NCI-H345 treated with DMSO at 0.1 percent for 48 hours (cell line): Measurements from ENCODE around the gene SURF4.
A peak's percentile ranks its signal among the peaks of the same experiment; 100 is the strongest.
"Not testable (repeated sequence)": the region's sequence is repeated elsewhere in the genome, so short reads cannot be mapped to it uniquely, and the experiment has no call there.

Source experiments
- DNase-seq: peaks from one replicate; lab custom pipeline; 2025; ENCODE audit not compliant: unreplicated experiment; lab: John Stamatoyannopoulos, UW

Gene SURF4

DNA sequence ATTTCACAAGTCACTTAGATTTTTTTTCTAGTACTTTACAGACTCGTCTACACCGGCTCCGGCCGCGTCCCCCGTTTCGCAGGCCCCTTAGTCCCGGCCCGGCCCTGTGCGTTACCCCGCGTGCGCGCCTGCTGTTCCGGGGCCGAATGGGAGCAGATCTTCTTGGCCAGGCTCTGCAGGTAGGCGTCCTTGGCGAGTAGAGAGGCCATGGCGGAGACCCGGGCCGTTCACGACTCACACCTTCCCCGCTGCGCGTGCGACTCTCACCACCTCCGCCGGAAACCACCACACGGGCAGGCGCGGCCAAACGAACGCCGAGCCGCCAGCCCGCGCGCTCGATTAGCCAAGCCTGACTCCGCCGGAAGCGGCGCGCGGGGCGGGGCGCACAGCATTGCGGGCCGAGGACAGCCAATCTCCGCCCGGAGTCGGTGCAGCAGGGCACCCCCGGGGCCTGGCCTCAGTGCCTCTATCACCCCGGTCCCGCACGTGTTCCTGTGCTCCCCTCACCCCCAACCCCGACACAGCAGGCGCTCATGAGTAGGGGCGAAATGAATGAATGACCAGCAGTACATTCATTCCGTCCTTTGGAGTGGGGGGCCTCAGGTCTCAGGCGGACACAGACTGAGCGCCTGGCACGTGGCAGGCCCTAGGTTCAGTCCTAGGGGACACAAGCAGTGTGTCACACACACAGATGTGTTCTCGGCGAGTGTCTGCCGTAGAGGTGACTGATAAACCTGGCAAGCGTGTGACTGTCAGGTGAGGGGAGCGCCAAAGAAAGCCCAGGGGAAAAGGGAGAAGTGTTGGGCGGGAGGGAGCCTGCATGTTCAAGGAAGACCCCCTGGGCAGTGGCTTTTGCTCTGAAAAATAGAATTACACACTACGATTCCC, 39.7 kb downstream of the SURF4 start, which contains the start of gene SURF6:
TSS of gene SURF6 (minus strand) at position 265 of the 888 bp plus-strand sequence. CDS start at position 209, 56 bp downstream.
- peak; percentile 76 for DNase-seq

DNA sequence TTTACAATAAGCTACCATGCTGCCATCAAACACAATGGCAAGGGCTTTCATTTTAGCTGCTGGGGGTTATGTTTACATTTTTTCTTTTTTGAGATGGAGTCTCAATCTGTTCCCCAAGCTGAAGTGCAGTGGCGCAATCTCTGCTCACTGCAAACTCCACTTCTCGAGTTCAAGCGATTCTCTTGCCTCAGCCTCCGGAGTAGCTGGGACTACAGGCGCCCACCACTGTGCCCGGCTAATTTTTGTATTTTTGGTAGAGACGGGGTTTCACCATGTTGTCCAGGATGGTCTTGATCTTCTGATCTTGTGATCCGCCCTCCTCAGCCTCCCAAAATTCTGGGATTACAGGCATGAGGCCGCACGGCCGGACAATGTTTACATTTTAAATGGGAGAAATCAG, 41.0 kb downstream of the SURF4 start:
- not testable (repeated sequence) for DNase-seq

DNA sequence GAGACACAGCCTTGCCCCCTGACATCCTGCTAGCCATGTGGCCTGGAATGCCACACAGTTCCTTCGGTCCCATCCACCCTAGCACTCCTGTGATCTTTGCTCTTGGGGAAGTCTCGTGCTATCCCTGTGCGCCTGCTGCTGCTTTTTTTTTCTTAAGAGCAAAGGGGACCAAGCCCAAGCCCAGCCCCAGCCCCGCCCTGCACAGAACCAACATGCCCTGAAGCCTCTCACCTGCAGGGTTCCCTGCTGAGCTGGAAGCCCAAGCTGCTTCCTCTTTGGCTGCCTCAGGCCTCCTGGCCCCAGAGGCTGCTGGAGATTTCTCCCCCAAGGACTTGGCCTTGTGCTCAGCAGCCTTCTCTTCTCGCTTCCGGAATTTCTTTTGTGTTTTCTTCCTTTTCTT, 41.7 kb downstream of the SURF4 start:
- no peak for DNase-seq

DNA sequence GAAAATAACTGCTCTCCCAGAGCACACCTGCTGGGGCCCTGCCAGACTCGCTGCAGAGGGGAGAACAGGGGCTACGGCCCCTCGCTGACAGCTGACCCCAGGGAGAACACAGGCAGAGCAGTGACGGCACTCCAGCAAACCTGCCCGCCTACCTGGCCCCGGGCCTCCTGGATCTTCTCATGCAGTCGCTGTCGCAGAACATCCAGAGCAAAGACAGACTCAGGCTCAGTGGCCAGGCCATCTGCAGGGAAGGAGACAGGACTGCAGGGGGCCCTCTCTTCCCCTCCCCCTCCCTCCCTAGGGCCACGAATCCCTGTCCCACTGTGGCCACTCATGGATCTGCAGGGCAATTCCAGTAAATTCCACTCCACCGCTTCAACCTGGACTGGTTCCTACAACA, 42.3 kb downstream of the SURF4 start:
- DNase-seq = no peak

DNA sequence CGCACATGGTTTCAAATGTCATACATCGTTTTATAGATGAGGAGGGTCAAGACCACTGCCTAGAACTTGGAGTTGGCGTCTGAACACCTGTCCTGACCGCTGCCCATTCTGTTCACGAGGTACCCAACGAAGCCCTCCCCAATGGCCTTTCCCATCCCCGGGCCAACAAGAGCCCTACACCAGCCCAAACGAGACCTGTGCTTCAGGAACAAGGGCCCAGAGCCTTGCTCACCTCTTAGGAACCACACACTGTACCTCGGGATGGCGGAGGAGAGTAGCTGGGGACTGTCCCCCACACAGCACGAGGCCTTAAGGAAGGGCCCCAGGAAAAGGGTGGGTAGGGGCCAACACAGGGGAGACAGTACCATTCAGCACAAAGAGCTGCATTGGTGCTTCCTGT, 42.8 kb downstream of the SURF4 start:
- no peak for DNase-seq

DNA sequence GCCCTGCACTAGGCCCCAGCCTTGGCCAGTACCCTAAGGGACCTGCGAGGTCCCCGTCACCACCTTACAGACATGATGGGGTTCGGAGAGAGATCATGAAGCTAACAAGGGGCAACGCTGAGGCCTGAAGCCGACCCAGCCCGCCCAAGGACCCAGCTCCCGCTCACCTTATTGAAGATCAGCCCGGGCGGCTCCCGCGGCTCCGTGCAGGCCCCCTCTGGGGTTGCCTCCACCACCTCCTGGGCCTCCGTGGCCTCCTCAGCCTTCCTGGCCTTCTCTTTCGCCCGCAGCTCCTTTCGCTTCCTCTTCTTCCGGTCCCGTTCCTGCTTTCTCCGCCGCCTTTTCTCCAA, 43.5 kb downstream of the SURF4 start:
- no peak for DNase-seq

DNA sequence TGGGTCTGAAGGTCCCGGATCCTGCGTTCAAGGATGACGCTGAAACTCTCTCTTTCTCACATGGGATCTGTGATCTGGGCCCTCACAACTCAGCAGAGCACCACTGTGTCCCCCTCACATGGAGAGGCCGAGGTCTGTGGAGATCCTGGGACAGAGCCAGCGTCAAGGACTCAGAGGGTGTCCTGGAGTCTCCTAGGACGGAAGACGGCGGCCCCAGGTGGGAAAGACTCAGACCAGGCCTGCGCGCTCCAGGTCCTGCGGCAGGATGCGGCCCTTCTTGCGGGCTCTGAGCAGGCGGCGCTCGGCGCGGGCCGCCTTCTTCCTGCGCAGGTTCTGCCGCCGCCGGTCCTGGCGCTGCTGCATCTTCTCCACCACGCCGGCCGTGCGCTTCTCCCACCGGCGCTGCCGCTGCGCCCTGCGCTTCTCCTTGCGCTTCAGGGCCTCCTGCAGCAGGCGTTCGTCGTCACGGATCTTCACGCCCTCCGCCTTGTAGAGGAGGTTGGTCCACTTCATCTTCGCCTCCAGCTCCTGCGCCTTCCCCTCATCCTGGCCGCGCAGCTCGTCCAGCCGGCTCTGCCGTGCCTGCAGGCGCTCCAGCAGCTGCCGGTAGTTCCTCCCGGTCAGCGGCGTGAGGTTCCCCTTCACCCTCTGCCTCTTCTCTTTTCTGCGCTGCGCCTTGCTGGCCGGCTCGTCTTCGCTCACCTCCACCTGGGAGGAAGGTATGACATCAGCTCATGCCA, 44.0 kb downstream of the SURF4 start:
- DNase-seq = no peak

DNA sequence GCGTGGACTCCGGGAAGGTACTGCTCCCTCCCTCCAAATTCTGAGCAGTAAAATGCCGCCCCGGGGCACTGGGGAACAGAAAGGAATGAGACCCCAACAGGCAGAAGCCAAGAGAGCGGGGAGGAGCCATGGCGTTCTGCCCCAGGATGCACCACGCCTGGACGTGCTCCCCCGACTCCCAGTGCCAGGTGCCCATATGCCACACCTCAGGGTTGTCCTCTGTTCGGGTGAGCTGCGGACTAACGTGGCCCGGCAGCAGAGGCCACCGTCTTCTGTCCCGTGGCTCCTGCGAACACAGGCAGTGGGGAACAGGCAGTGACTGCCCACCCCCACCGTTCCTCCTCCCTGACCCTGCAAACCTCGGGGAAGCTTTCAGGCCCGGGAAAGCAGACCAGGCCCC, 44.6 kb downstream of the SURF4 start:
- DNase-seq = no peak

DNA sequence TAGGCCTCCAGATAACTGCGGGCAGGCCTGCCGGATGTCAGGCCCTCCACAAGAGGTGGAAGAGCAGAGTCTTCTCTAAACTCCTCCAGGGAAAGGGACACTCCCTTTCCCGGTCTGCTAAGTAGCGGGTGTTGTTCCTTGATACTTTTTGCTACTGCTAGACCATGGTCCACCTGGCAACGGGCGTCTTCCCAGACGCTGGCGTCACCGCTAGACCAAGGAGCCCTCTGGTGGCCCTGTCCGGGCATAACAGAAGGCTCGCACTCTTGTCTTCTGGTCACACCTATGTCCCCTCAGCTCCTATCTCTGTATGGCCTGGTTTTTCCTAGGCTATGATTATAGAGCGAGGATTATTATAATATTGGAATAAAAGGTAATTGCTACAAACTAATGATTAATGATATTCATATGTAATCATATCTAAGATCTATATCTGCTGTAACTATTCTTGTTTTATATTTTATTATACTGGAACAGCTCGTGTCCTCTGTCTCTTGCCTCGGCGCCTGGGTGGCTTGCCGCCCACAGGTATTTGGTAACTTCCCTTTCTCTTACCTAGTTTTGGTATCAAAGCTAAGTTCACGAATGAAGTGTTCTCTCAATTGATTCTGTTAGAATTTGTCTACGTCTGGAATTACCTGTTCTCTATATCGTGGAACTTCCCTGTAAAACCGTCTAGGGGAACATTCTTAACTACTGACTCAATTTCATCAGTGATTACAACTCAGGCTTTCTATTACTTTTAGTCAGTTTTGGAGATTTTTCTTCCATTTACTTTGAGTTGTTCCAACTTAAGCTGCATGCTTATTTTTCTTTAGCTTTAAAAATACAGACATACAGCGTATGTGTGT, 46.3 kb downstream of the SURF4 start:
- DNase-seq = not testable (repeated sequence)

DNA sequence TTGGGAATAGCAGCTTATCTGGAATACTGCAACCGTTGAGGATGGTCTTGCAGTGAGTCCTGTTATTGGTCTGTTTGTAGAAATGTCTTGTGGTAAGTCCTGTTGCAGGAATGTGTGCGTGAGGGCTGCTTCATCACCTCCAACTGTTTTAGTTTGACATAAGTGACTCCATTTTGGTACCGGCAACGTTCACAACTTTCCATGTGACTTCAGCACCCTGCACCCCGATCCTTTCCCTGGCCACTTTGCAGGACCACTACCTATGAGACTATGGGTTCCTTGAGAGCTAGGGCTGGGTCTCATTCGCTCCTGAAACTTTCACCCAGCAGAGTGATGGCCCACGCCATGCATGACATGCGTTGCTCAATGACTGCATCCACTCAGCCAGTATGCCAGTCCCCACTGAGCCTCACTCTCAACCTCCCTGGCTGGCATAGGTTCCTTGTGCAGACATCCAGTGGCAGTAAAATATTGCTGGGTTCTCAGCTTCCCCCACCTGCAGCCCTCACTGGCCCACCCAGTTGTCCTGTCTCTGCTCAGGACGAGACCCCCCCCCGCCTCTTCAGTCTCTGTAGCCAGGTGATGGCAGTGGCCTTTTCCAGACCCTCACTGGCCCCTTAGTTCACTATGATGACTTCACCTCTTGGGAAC, 47.9 kb downstream of the SURF4 start:
- no peak for DNase-seq

DNA sequence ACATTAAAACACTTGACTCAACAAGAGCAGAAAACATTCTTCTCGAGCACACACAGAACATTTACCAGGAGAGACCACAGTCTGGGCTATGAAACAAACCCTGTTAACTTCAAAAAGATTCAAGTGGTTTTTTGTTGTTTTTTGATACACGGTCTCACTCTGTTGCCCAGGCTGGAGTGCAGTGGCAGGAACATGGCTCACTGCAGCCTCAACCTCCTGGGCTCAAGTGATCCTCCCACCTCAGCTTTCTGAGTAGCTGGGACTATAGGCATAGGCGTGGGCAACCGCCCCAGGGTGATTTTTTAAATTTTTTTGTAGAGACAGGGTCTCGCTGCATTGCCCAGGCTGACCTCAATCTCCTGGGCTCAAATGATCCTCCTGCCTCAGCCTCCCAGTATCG, 48.8 kb downstream of the SURF4 start:
- DNase-seq = not testable (repeated sequence)

DNA sequence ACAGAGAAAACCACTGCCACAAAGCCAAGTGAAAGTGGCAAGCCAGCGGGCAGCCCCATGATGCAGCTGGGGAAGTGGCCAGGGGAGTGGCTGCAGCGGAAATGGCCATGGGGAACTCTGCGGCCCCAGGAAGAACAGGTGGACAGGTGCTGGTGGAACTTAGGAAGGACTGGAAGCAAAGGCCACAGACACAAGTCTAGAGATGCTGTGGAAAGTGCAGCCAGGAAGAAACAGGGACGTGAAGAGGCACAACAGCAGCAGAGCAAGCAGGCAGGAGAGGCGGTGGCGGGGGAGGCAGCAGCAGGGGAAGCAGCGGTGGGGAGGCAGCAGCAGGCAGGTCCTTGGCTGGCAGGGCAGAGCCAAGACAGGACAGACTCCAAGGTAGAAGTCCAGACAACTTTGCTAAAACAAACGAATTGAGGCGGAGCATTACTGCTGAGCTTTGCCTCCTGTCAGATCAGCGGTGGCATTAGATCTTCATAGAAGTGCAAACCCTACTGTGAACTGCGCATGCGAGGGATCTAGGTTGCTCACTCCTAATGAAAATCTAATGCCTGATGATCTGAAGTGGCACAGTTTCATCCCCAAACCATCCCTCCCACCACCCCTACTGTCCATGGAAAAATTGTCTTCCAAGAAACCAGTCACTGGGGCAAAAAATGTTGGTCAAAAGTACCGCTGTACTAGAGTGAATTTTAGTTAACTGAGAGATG, 51.7 kb downstream of the SURF4 start:
- no peak for DNase-seq

DNA sequence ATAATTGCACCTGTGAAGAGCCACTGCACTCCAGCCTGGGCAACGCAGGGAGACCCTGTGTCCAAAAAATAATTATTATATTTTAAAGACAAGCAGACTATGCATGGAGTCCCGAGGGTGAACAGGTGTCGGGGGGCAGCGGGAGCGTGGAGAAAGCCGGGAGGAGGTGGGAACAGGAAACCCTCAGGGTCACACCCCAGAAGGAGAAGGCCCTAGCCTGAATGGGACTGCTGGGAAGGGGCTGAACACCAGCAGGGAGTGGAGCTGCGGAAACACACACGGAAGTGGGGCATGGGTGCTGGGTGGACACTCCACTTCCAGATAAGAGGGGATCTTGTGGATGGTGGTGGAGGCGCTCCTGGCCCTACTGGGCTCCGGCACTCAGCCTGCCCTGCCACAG, 52.6 kb downstream of the SURF4 start:
- DNase-seq = no peak

DNA sequence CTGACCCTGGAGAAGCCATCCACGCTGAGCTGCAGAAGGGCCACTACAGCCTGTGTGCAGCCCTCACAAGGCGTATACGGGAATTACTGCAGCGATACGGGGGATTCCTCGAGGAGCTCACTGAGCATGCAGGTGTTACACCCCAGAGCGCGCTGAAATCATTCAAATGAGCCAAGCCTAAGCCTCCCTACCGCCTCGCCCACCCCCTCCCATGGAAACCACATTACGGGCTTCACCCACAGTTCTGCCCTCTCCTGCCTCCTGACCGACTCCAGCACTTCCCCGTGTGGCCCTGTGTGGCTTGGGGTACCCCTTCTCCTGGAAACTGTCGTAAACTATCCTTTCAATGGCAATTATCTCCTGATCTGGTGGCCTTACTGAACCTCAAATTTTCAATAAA, 53.2 kb downstream of the SURF4 start:
- no peak for DNase-seq

DNA sequence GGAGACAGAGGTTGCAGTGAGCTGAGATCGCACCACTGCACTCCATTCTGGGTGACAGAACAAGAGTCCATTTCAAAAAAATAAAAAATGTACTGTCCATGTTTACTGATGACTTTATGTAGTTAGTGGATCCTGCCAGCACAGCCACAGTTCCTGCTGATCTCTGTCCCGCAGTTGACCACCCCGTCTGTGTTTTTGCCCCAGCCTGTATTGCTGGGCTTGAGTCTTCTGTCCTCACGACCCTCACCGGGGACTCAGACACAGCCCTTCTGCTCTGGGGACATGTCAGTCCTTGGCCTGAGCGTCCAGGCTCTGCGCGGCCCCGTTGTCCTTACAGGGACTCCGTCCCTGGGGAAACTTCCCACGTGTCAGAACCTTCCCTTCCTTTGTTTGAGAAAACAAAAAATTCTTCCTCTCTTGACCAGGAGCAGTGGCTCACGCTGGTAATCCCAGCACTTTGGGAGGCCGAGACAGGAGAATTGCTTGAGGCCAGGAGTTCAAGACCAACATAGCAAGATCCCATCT, 54.4 kb downstream of the SURF4 start:
- no peak for DNase-seq

DNA sequence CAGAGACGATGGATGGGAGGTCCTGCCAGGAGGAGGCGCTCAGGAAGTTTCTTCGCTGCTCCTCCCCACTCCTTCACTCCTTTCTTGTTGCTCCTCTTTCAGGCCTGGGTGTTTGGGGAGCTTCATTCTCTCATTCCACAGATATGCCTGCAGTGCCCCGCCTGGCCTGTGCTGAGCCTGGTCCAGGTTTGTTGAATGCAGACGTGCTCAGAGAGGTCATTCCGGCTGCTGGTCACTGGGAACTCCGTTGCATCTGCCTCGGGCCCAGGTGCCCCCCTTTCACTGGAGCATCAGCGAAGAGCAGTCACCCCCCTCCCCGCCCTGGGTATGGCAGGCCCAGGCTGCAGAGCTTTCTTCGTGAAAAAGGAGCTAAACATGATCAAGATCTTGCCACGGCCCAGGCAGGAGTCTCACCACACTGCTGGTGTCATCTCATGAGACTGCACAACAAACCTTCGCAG, 55.4 kb downstream of the SURF4 start:
- no peak for DNase-seq

DNA sequence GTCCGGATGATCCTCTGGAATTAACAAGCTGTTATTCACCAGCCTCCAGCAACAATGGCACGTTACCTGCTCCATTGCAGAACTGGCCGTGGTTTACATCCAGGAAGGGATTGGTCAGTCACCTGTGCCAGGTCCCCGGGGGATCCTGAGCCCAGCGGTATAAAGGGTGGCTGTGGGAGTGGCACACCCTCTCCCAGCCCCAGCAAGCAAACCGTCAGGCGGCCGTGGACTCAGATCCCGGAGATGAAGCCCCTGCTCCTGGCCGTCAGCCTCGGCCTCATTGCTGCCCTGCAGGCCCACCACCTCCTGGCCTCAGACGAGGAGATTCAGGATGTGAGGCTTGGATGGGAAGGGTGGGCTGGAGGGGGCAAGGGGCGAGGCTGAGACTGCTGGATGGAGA, 58.3 kb downstream of the SURF4 start:
- not testable (repeated sequence) for DNase-seq

DNA sequence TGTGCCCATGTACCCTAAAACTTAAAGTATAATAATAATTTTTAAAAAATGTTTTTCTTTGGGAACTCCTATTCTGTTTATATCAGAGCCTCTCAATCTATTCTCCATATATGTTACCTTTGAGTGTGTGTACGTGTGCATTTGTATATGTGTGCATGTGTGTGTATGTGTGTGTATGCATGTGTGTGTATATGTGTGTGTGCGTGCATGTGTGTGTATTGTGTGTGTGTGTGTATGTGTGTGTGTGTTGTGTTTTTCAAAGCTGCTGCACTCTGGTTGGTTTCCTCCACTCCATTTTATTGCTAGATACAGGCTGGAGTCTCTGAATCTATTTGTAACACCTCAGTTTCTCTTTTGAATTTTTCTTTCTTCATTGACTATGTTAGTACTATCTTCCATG, 59.9 kb downstream of the SURF4 start:
- no peak for DNase-seq
